Breast epithelium (tissue), 3 donors: Measurements from ENCODE around the gene PRR27.

Experiments
- CTCF ChIP-seq, 3 donors: fragments of 450-650 bp; IDR thresholded peaks; one replicate each; pipeline ENCODE4 v1.5.1; 2016 to 2017; ENCODE audit warnings: antibody characterized with exemption in 3 of 3, mild to moderate bottlenecking in 3 of 3, moderate library complexity in 3 of 3
- POLR2A ChIP-seq: fragments of 450-650 bp; IDR thresholded peaks from one replicate; pipeline ENCODE4 v1.6.1; 2016; ENCODE audit warnings: antibody characterized with exemption, mild to moderate bottlenecking, moderate library complexity
- POLR2AphosphoS5 ChIP-seq, 3 donors: sonication (generic); formaldehyde crosslinking; IDR thresholded peaks; one replicate each; pipeline ENCODE4 v1.6.1; 2017; ENCODE audit warnings: antibody characterized with exemption in 3 of 3

- TF ChIP-seq CTCF (IDR thresholded peaks at IDR 0.05) (no peak), POLR2A (no peak), POLR2AphosphoS5 (IDR thresholded peaks at IDR 0.05) (no peak)
These were observed 20.6 kb upstream of the PRR27 start for GRCh38 chr4:70133473-70133872.
